ENCODE measurements around the gene ZNF543. TPM values are rescaled to one million over a fixed set of nuclear protein-coding genes. Genes with fewer than 3 reads are reported as not detected.

The ZNF543 gene
- total and polyA plus RNA-seq, 2 of the 13 experiments (the other 11 are each of a cell fraction or from before 2014, with no cell fraction given), result 2.1 to 8.9 TPM

DNA sequence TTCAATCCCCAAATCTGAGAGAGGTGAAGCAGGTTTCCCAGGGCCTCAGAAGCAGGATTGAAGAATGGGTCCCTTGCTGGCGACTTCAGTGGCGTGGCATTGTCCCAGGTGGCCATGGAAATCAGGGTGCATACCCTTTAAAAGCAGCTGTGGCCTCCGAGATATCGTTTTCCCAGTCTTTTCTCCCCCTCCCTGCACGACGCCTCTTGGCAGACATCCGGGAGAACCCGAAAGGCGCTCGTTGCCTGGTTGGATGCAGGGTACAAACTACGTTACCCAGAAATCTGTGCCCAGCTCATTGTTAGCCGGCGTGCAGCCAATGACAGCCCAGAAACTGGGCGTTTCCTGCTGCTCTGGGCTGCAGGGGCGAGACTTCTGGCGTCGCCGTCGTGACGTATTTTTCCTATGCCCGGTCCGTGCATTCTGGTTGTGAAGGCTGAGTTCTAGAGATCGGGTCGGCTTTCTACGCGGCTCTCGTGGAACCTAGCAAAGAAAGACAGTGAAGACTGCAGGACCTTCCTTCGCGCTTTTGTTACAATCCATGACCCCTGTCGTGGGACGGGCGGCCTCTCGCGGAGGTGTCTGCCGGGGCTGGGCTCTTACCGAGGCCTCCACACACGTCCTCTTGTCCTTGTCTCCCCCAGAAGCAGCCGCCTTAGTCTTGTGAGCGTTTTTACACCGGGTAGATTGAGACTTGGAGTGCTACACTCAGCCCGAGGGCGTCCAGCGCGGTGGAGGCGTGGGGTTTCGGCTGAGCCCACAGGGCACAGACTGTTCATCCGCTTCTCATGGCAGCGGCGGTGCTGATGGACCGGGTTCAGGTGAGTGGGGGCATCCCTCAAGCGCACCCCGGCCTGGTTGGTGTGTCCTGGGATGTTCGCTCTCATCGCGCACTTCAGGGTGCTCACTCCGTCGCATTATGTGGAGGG is 30.9 kb downstream of the ZNF543 start, which contains the start of gene ZNF304 (continued):
- TF ChIP-seq, protein P1, sequence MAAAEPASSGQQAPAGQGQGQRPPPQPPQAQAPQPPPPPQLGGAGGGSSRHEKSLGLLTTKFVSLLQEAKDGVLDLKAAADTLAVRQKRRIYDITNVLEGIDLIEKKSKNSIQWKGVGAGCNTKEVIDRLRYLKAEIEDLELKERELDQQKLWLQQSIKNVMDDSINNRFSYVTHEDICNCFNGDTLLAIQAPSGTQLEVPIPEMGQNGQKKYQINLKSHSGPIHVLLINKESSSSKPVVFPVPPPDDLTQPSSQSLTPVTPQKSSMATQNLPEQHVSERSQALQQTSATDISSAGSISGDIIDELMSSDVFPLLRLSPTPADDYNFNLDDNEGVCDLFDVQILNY (CRISPR knock-in tag; conservative IDR thresholded peaks at IDR 0.05), result no peak
- TF ChIP-seq, protein P2, sequence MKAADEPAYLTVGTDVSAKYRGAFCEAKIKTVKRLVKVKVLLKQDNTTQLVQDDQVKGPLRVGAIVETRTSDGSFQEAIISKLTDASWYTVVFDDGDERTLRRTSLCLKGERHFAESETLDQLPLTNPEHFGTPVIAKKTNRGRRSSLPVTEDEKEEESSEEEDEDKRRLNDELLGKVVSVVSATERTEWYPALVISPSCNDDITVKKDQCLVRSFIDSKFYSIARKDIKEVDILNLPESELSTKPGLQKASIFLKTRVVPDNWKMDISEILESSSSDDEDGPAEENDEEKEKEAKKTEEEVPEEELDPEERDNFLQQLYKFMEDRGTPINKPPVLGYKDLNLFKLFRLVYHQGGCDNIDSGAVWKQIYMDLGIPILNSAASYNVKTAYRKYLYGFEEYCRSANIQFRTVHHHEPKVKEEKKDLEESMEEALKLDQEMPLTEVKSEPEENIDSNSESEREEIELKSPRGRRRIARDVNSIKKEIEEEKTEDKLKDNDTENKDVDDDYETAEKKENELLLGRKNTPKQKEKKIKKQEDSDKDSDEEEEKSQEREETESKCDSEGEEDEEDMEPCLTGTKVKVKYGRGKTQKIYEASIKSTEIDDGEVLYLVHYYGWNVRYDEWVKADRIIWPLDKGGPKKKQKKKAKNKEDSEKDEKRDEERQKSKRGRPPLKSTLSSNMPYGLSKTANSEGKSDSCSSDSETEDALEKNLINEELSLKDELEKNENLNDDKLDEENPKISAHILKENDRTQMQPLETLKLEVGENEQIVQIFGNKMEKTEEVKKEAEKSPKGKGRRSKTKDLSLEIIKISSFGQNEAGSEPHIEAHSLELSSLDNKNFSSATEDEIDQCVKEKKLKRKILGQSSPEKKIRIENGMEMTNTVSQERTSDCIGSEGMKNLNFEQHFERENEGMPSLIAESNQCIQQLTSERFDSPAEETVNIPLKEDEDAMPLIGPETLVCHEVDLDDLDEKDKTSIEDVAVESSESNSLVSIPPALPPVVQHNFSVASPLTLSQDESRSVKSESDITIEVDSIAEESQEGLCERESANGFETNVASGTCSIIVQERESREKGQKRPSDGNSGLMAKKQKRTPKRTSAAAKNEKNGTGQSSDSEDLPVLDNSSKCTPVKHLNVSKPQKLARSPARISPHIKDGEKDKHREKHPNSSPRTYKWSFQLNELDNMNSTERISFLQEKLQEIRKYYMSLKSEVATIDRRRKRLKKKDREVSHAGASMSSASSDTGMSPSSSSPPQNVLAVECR (CRISPR knock-in tag; IDR thresholded peaks at IDR 0.05; ENCODE audit: borderline replicate concordance), result peak; percentile 76; the same call in 1 of the 2 replicates
- TF ChIP-seq MEF2D (CRISPR knock-in tag; IDR thresholded peaks at IDR 0.05) (peak; percentile 20; the same call in 1 of the 2 replicates), MXI1 (IDR thresholded peaks at IDR 0.05; ENCODE audit: borderline replicate concordance, low read depth, low read length) (peak; percentile 73; the same call in 1 of the 3 replicates)
- TF ChIP-seq, protein P3, sequence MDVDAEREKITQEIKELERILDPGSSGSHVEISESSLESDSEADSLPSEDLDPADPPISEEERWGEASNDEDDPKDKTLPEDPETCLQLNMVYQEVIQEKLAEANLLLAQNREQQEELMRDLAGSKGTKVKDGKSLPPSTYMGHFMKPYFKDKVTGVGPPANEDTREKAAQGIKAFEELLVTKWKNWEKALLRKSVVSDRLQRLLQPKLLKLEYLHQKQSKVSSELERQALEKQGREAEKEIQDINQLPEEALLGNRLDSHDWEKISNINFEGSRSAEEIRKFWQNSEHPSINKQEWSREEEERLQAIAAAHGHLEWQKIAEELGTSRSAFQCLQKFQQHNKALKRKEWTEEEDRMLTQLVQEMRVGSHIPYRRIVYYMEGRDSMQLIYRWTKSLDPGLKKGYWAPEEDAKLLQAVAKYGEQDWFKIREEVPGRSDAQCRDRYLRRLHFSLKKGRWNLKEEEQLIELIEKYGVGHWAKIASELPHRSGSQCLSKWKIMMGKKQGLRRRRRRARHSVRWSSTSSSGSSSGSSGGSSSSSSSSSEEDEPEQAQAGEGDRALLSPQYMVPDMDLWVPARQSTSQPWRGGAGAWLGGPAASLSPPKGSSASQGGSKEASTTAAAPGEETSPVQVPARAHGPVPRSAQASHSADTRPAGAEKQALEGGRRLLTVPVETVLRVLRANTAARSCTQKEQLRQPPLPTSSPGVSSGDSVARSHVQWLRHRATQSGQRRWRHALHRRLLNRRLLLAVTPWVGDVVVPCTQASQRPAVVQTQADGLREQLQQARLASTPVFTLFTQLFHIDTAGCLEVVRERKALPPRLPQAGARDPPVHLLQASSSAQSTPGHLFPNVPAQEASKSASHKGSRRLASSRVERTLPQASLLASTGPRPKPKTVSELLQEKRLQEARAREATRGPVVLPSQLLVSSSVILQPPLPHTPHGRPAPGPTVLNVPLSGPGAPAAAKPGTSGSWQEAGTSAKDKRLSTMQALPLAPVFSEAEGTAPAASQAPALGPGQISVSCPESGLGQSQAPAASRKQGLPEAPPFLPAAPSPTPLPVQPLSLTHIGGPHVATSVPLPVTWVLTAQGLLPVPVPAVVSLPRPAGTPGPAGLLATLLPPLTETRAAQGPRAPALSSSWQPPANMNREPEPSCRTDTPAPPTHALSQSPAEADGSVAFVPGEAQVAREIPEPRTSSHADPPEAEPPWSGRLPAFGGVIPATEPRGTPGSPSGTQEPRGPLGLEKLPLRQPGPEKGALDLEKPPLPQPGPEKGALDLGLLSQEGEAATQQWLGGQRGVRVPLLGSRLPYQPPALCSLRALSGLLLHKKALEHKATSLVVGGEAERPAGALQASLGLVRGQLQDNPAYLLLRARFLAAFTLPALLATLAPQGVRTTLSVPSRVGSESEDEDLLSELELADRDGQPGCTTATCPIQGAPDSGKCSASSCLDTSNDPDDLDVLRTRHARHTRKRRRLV (CRISPR knock-in tag; IDR thresholded peaks at IDR 0.05), result 0 out of 2 replicates have a peak, but pooled peaks have one; percentile 42
- TF ChIP-seq, protein P4, sequence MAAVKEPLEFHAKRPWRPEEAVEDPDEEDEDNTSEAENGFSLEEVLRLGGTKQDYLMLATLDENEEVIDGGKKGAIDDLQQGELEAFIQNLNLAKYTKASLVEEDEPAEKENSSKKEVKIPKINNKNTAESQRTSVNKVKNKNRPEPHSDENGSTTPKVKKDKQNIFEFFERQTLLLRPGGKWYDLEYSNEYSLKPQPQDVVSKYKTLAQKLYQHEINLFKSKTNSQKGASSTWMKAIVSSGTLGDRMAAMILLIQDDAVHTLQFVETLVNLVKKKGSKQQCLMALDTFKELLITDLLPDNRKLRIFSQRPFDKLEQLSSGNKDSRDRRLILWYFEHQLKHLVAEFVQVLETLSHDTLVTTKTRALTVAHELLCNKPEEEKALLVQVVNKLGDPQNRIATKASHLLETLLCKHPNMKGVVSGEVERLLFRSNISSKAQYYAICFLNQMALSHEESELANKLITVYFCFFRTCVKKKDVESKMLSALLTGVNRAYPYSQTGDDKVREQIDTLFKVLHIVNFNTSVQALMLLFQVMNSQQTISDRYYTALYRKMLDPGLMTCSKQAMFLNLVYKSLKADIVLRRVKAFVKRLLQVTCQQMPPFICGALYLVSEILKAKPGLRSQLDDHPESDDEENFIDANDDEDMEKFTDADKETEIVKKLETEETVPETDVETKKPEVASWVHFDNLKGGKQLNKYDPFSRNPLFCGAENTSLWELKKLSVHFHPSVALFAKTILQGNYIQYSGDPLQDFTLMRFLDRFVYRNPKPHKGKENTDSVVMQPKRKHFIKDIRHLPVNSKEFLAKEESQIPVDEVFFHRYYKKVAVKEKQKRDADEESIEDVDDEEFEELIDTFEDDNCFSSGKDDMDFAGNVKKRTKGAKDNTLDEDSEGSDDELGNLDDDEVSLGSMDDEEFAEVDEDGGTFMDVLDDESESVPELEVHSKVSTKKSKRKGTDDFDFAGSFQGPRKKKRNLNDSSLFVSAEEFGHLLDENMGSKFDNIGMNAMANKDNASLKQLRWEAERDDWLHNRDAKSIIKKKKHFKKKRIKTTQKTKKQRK (IDR thresholded peaks at IDR 0.05; ENCODE audit: low read length), result no peak
- TF ChIP-seq, protein P5, sequence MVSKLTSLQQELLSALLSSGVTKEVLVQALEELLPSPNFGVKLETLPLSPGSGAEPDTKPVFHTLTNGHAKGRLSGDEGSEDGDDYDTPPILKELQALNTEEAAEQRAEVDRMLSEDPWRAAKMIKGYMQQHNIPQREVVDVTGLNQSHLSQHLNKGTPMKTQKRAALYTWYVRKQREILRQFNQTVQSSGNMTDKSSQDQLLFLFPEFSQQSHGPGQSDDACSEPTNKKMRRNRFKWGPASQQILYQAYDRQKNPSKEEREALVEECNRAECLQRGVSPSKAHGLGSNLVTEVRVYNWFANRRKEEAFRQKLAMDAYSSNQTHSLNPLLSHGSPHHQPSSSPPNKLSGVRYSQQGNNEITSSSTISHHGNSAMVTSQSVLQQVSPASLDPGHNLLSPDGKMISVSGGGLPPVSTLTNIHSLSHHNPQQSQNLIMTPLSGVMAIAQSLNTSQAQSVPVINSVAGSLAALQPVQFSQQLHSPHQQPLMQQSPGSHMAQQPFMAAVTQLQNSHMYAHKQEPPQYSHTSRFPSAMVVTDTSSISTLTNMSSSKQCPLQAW (CRISPR knock-in tag; IDR thresholded peaks at IDR 0.05), result peak; percentile 16; the same call in 1 of the 2 replicates
- TF ChIP-seq, protein P6, sequence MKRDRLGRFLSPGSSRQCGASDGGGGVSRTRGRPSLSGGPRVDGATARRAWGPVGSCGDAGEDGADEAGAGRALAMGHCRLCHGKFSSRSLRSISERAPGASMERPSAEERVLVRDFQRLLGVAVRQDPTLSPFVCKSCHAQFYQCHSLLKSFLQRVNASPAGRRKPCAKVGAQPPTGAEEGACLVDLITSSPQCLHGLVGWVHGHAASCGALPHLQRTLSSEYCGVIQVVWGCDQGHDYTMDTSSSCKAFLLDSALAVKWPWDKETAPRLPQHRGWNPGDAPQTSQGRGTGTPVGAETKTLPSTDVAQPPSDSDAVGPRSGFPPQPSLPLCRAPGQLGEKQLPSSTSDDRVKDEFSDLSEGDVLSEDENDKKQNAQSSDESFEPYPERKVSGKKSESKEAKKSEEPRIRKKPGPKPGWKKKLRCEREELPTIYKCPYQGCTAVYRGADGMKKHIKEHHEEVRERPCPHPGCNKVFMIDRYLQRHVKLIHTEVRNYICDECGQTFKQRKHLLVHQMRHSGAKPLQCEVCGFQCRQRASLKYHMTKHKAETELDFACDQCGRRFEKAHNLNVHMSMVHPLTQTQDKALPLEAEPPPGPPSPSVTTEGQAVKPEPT (CRISPR knock-in tag; IDR thresholded peaks at IDR 0.05; ENCODE audit: low read depth), result 0 out of 2 replicates have a peak, but pooled peaks have one; percentile 42
